ENCODE results near the gene SYNPR.

The SYNPR gene

DNA sequence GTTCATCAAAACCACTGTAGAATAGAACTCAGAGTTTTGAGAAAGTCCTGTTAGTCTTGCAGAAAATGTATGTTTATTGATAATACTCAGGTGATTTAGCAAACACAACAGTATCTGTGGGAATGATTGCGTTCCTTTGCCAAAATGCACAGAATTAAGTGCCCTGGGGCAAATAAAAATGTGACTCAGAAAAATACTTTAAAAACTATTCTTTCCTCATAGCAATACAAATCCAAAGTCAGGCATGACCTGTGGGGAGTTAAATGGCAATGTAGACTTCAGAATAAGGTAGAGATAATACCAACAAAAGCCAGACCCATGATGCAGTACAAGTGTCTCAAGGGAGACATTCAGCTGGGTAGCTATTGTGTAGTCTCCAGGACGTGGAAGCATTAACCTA is 302.0 kb downstream of the SYNPR start:
- no peak for DNase-seq (ENCODE audit: low read depth)
- TF ChIP-seq, protein P1, sequence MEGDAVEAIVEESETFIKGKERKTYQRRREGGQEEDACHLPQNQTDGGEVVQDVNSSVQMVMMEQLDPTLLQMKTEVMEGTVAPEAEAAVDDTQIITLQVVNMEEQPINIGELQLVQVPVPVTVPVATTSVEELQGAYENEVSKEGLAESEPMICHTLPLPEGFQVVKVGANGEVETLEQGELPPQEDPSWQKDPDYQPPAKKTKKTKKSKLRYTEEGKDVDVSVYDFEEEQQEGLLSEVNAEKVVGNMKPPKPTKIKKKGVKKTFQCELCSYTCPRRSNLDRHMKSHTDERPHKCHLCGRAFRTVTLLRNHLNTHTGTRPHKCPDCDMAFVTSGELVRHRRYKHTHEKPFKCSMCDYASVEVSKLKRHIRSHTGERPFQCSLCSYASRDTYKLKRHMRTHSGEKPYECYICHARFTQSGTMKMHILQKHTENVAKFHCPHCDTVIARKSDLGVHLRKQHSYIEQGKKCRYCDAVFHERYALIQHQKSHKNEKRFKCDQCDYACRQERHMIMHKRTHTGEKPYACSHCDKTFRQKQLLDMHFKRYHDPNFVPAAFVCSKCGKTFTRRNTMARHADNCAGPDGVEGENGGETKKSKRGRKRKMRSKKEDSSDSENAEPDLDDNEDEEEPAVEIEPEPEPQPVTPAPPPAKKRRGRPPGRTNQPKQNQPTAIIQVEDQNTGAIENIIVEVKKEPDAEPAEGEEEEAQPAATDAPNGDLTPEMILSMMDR (conservative IDR thresholded peaks at IDR 0.05; ENCODE audit: low read depth, low read length), result no peak
- no peak overlapping the region for H3K4me3 ChIP-seq (ENCODE audit: low read depth, low read length)

DNA sequence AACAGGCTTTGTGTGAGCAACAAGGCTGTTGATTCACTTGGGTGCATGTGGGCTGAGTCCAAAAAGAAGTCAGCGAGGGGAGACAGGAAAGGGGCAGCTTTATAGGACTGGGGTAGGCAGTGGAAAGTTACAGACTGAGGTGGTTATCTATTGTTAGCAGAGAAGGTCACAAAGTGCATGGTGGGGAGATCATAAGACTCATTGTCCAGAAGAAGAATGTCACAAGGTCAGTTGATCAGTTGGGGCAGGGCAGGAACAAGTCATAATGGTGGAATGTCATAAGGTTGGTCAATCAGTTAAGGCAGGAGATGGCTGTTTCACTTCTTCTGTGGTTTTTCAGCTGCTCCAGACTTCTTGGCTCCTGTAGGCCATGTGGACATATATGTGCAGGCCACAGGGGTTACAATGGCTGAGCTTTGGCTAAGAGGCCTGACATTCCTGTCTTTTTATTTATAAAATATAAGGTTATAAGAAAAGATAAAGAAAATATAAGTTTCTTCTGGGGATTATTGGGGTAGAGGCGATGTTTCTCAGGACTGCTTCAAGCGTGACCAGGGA is 304.9 kb downstream of the SYNPR start:
- H3K4me3 ChIP-seq (ENCODE audit: low read depth, low read length), result no peak overlapping the region
- no peak for DNase-seq (ENCODE audit: low read depth)
- TF ChIP-seq, protein P1 (conservative IDR thresholded peaks at IDR 0.05; ENCODE audit: low read depth, low read length), result no peak

DNA sequence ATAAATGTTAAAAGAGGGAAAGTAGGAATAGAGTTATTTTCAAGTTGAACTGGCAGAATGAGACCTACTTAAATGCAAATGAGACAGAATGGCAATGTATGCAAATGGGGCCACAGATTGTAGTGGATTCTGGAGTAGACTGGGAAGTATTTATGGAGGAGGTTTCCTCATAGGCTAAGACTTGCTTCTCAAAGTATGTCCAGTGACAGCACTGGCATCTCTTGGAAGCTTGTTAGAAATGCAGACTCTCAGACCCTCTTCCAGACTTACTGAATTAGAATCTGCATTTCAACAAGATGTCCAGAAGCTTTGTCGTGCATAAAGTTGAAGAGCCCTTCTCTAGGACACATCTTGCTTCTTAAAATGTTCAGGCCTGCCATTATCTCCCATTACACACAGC is 306.6 kb downstream of the SYNPR start:
- H3K4me3 ChIP-seq (ENCODE audit: low read depth, low read length), result no peak overlapping the region
- DNase-seq (ENCODE audit: low read depth), result no peak
- TF ChIP-seq, protein P1 (conservative IDR thresholded peaks at IDR 0.05; ENCODE audit: low read depth, low read length), result no peak

DNA sequence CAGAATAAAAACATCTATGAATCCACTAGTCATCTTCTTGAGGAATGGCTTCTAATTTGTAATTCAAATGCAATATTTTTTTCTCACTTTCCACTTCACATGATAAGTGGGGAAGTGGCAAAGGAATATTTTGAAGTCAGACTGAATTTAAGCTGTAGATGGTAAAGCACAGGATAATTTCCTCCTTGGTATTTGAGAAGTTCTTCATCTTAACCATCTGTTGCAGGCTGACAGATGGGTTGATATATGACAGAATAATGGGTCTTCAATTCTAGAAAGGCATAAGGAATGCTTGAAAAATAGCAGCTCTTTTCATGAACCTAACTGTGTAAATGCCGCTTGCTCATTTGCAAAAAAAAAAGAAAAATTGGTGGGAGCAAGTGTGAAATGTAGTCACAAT is 307.8 kb downstream of the SYNPR start:
- TF ChIP-seq, protein P1 (conservative IDR thresholded peaks at IDR 0.05; ENCODE audit: low read depth, low read length), result no peak
- H3K4me3 ChIP-seq (ENCODE audit: low read depth, low read length), result no peak overlapping the region
- DNase-seq (ENCODE audit: low read depth), result no peak

DNA sequence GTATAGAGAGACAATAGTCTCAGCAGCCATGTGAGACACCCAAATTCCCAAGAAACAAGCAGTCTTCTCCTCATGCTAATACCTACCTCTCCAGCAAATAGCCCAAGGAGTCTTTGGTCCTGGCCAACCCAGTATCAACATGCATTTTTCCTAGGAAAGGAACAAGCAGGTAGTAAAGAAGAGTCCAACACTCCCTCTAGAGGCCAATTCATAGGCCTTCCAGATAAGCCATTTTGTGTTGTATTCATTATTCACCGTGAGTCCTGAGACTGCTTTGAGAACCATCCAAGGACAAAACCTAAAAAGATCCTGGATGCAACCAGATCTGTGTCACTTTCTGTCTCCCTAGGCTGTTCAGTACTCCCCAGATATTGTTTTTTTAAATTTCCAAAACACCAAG is 310.8 kb downstream of the SYNPR start:
- TF ChIP-seq, protein P1 (conservative IDR thresholded peaks at IDR 0.05; ENCODE audit: low read depth, low read length), result no peak

DNA sequence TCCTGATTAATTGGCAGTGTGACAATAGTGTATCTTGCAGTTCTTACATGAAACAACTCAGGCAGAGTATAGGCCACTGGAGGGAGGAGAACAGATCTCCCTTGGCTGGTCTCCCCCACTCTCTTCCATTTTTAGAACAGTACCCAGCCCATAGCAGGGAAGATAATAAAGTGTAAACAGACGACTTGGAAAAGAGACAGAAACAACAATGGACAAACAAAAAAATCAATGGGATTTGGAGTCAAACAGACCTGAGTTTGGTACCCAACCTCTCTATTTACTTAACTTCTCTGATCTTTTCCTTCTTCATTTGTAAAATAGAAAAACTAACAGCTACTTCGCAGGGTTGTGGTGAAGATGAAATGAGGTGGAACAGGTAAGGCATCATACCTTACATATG is 315.7 kb downstream of the SYNPR start:
- TF ChIP-seq, protein P1 (conservative IDR thresholded peaks at IDR 0.05; ENCODE audit: low read depth, low read length), result no peak
- DNase-seq (ENCODE audit: low read depth), result no peak
- H3K4me3 ChIP-seq (ENCODE audit: low read depth, low read length), result no peak overlapping the region

More for the DNA sequence above, 310.8 kb downstream of the SYNPR start:
- DNase-seq (ENCODE audit: low read depth), result no peak
- H3K4me3 ChIP-seq (ENCODE audit: low read depth, low read length), result no peak overlapping the region

DNA sequence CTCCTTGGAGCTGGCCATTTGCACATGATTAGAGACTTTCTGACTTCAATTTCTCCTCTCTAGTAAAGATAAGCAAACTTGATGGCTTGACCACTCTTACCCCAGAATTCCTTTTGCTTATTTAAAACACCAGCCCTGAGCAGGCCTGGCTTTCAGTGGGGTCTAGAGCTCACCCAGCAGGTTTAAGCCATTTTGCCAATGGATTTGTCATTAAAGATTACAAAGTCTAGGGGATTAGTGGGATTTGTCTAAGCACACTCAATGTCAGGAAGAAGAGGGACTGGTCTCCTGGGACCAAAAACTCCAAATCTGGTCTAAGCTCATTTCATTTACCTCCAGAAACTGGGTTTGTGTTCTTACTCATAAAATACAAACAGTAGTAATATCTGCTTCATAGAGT is 317.1 kb downstream of the SYNPR start:
- H3K4me3 ChIP-seq (ENCODE audit: low read depth, low read length), result no peak overlapping the region
- no peak for DNase-seq (ENCODE audit: low read depth)
- TF ChIP-seq, protein P1 (conservative IDR thresholded peaks at IDR 0.05; ENCODE audit: low read depth, low read length), result no peak

All from choroid plexus epithelial cell (primary cell).